K562 (cell line): Measurements from ENCODE around the gene PSMC6. TPM values are rescaled to one million over a fixed set of nuclear protein-coding genes. Genes with fewer than 3 reads are reported as not detected.
"Not testable (repeated sequence)": the region's sequence is repeated elsewhere in the genome, so short reads cannot be mapped to it uniquely, and the experiment has no call there.

Experiments used
- ATAC-seq: fragments of 200-7000 bp; cut with Tn5 transposase; 3 replicates; pipeline ENCODE4 v1.9.1; 2020; ENCODE audit warnings: moderate library complexity
- BruUV-seq: library from RNA; stranded (reverse); fragments of 400-500 nt; replicated peaks from 2 replicates; lab custom pipeline; 2021; lab: Mats Ljungman, UMichigan
- CTCF ChIA-PET: fragments of 300-600 bp; formaldehyde crosslinking; extraction: SDS; loops from one replicate; lab custom pipeline; 2021; ENCODE audit warnings: low intra/inter-chr PET ratio; lab: Yijun Ruan, JAX
- POLR2A ChIA-PET: fragments of 300-600, 350-650 bp; sonication (Branson Sonifier 250); formaldehyde crosslinking; extraction: SDS; loops from one replicate; lab custom pipeline; 2021; ENCODE audit warnings: antibody characterized with exemption, inconsistent platforms; lab: Yijun Ruan, JAX
- DNase-seq, 4 experiments: peaks; one replicate each; pipeline versions ENCODE4 v3.0.0 to v3.0.0-alpha.2; 2011 to 2018; ENCODE audit warnings: low spot score in 3 of 4, mixed read lengths in 3 of 4; ENCODE audit errors: extremely low read depth in 1 of 4
- FAIRE-seq: peaks from 2 replicates; lab custom pipeline; 2011; peaks lifted over from hg19 to GRCh38; lab: Jason Lieb, UNC
- H2AFZ ChIP-seq: 2 replicates; pipeline ENCODE4 v1.6.0; 2011; ENCODE audit warnings: low read depth, low read length, control low read depth, inconsistent platforms
- H3K27ac ChIP-seq: fragments of 200-600 bp; 3 replicates; pipeline ENCODE4 v1.8.0; 2011; ENCODE audit warnings: low read depth, mild to moderate bottlenecking, control low read depth, inconsistent platforms, low read length, moderate library complexity, mixed read lengths; ENCODE audit errors: extremely low read depth
- H3K27me3 ChIP-seq, 2 experiments: fragments of 300-600 bp in 1 of 2; 2 replicates in 1 of 2; 3 replicates in 1 of 2; pipeline versions ENCODE4 v1.6.0 to v1.8.0; 2011; ENCODE audit warnings: inconsistent platforms in 2 of 2, low read length in 2 of 2, mild to moderate bottlenecking in 1 of 2, mixed read lengths in 1 of 2, moderate library complexity in 1 of 2; ENCODE audit not compliant: control insufficient read depth in 2 of 2, insufficient read depth in 2 of 2
- H3K36me3 ChIP-seq: fragments of 300-600 bp; 3 replicates; pipeline ENCODE4 v1.8.0; 2011; ENCODE audit warnings: mild to moderate bottlenecking, low read length, inconsistent platforms; ENCODE audit not compliant: control insufficient read depth, insufficient read depth
- H3K4me1 ChIP-seq, 2 experiments: fragments of 200-600 bp in 1 of 2; replicated peaks in 1 of 2; 2 replicates in 1 of 2; 3 replicates in 1 of 2; pipeline versions ENCODE4 v1.5.1 to v1.8.0; 2011; ENCODE audit warnings: inconsistent platforms in 2 of 2, low read length in 2 of 2, mild to moderate bottlenecking in 1 of 2, mixed read lengths in 1 of 2, moderate library complexity in 1 of 2; ENCODE audit not compliant: control insufficient read depth in 2 of 2, insufficient read depth in 2 of 2
- H3K4me2 ChIP-seq: 2 replicates; pipeline ENCODE4 v1.6.1; 2011; ENCODE audit warnings: low read length, control low read depth, inconsistent platforms, mixed read lengths; ENCODE audit not compliant: insufficient read depth
- H3K4me3 ChIP-seq: fragments of 200-600 bp; sonication (generic), shearing (Covaris generic); 2 replicates; pipeline ENCODE4 v1.5.1; 2016; ENCODE audit warnings: control low read depth, inconsistent platforms
- H3K79me2 ChIP-seq: fragments of 200-600 bp; 3 replicates; pipeline ENCODE4 v1.8.0; 2011; ENCODE audit warnings: low read length, inconsistent platforms; ENCODE audit not compliant: control insufficient read depth, insufficient read depth
- H3K9ac ChIP-seq, 2 experiments: 2 replicates each; pipeline versions ENCODE4 v1.6.0 to v1.6.1; 2011; ENCODE audit warnings: low read depth in 2 of 2, low read length in 2 of 2, control low read depth in 1 of 2, inconsistent platforms in 1 of 2, mild to moderate bottlenecking in 1 of 2, mixed read lengths in 1 of 2; ENCODE audit not compliant: insufficient read depth in 1 of 2
- H3K9me1 ChIP-seq: one replicate; pipeline ENCODE4 v1.6.0; 2011; ENCODE audit warnings: inconsistent platforms, mild to moderate bottlenecking, low read length, moderate library complexity; ENCODE audit not compliant: control insufficient read depth, insufficient read depth
- H3K9me3 ChIP-seq: replicated peaks from 2 replicates; pipeline ENCODE4 v1.5.1; 2011; ENCODE audit warnings: low read depth, low read length, inconsistent platforms; ENCODE audit not compliant: control insufficient read depth, insufficient read depth
- H4K20me1 ChIP-seq: replicated peaks from 2 replicates; pipeline ENCODE4 v1.6.1; 2011; ENCODE audit warnings: low read length, inconsistent platforms, mixed read lengths; ENCODE audit not compliant: control insufficient read depth, insufficient read depth
- ZNF316 ChIP-seq: fragments of 450-650 bp; IDR thresholded peaks from 2 replicates; pipeline ENCODE4 v1.6.1; 2016
- WGBS: fragments of 100-300 bp; shearing (Covaris generic); methylation state at CpG from one replicate; pipeline ENCODE4 v1.1.6; 2016; ENCODE audit warnings: low coverage, mixed read lengths; ENCODE audit not compliant: insufficient coverage; ENCODE audit errors: missing lambda C conversion rate; 5-methylcytosine and 5-hydroxymethylcytosine counted together
- in situ Hi-C: fragments of 300-500 bp; cut with MboI; formaldehyde crosslinking; loops from 4 replicates; pipeline ENCODE4 v1.15.0; 2018; ENCODE audit warnings: inconsistent platforms, mixed read lengths
- intact Hi-C: fragments of 100-400 bp; cut with micrococcal nuclease; formaldehyde crosslinking; loops from 2 replicates; pipeline ENCODE4 v1.14.2; 2022
- polyA plus RNA-seq, 8 experiments: library from polyadenylated mRNA; depleted of rRNA in 4 of 8; stranded (reverse) in 5 of 8; unstranded in 3 of 8; fragments of >200 nt; fragmentation: Nextera tagmentation in 2 of 8; fragmentation: Illumina TruSeq in 1 of 8; extraction: Ambion mirVana in 2 of 8; extraction: Trizol in 1 of 8; gene quantifications; 2 replicates each; pipeline versions ENCODE4 v1.2.1 to v1.2.3, GENCODE V29; 2011 to 2014; ENCODE audit warnings: inconsistent platforms in 1 of 8, missing spikeins in 1 of 8
- total RNA-seq, 7 experiments: library from RNA; depleted of rRNA in 6 of 7; stranded (reverse); fragments of >200 nt in 6 of 7; fragmentation: Illumina TruSeq in 2 of 7; extraction: Trizol in 2 of 7; gene quantifications; 2 replicates each; pipeline versions ENCODE4 v1.2.1 to v1.2.3, GENCODE V29; 2011 to 2021; ENCODE audit warnings: low replicate concordance in 1 of 7

PSMC6 gene
- total and polyA plus RNA-seq, 9 of the 15 experiments (the other 6 are each of a cell fraction or from before 2014, with no cell fraction given), result 91.4 to 224 (median 182) TPM

GRCh38 chr14:52727509-52727908 lies 20.5 kb downstream of the PSMC6 start:
- ATAC-seq, FAIRE-seq, H3K9me1 ChIP-seq, H3K4me3 ChIP-seq, DNase-seq, in situ Hi-C loops, H3K27me3 ChIP-seq, H2AFZ ChIP-seq, H3K4me2 ChIP-seq, CTCF ChIA-PET, H4K20me1 ChIP-seq, intact Hi-C loops, BruUV-seq, H3K9ac ChIP-seq, H3K9me3 ChIP-seq, H3K27ac ChIP-seq: not testable (repeated sequence)
- POLR2A ChIA-PET, result interaction anchor here (1.2 kb wide), 1 partner anchor 60 kb away, joined by 3 read pairs; no protein-coding TSS in a partner anchor
- Histone ChIP-seq H3K36me3 (peaks cover 53% of the 10 kb centered on the region; the same call in 2 of the 3 replicates), H3K79me2 (peaks cover 24% of the 10 kb centered on the region), H3K4me1 (peaks cover 0 to 12% of the 10 kb centered on the region in 2 experiments; a peak in 2 of 5 replicates)
- WGBS, result 100% methylated on average over 2 of the region's 2 CpGs
- TF ChIP-seq ZNF316, result peak; percentile 3; the same call in 1 of the 2 replicates

- Histone ChIP-seq H3K36me3 (peaks cover 52% of the 10 kb centered on the region; the same call in 2 of the 3 replicates), H3K79me2 (peaks cover 37% of the 10 kb centered on the region), H3K4me1 (peaks cover 0 to 12% of the 10 kb centered on the region in 2 experiments; a peak in 3 of 5 replicates)
- WGBS, result 83% methylated on average over 14 of the region's 15 CpGs
- H2AFZ ChIP-seq, H3K27ac ChIP-seq, H3K4me2 ChIP-seq, H3K4me3 ChIP-seq, CTCF ChIA-PET, H3K9ac ChIP-seq, intact Hi-C loops, BruUV-seq, H4K20me1 ChIP-seq, FAIRE-seq, H3K9me3 ChIP-seq, in situ Hi-C loops, H3K27me3 ChIP-seq, H3K9me1 ChIP-seq, ATAC-seq, DNase-seq: not testable (repeated sequence)
- POLR2A ChIA-PET, result interaction anchor here (1.3 to 2.2 kb wide), 4 partner anchors 9 to 177 kb away, joined by 3 to 8 read pairs (median 4); partner anchors contain the start of genes GPR137C and TXNDC16
Measured at GRCh38 chr14:52729035-52729434, 22.0 kb downstream of the PSMC6 start.
